Measurements from ENCODE around the gene RNASEH2A.

The RNASEH2A gene

DNA sequence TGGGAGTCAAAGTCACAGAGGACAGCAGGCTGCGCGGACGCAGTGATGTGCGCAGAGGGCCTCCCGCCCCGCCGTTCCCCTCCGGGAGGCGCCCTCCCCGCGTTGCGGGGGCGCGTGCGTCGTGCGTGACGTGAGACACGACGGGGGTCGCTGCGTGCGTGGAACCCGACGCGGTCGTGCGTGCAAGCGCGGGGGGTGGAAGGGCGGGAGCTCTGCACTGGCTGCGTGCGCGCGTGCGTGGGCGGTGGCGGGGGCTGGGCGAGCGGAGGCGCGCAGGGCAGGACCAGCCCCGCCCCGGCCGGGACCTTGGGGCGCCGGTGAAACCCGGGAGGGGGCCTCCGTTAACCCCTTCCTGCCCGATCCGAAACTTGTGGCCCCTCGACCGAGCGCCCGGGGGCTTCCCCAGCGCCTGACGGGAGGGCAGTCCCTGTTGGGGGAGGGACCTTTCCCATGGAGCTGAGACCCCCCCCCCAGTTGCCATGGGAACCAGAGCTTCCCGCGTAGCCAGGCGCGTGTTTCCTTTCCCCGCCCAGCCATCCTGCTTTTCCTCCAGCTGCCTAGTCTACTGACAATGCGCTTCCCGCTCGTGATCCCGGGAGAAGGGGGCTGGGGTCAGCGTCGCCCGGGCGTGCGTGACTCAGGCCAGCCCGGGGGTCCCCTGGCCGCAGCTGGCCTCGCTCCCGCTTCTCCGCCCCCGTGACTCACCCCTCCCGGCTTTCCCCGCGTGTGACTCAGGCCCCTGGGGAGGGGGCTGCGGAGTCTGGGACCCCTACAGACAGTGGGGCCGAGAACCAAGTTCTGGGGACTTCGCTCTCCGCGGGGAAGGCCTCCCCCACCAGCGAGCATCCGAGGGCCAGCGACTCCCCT, 23.7 kb upstream of the RNASEH2A start:
- peak in 54 of 56 donors; percentile 65 to 98 (median 89) for DNase-seq

DNA sequence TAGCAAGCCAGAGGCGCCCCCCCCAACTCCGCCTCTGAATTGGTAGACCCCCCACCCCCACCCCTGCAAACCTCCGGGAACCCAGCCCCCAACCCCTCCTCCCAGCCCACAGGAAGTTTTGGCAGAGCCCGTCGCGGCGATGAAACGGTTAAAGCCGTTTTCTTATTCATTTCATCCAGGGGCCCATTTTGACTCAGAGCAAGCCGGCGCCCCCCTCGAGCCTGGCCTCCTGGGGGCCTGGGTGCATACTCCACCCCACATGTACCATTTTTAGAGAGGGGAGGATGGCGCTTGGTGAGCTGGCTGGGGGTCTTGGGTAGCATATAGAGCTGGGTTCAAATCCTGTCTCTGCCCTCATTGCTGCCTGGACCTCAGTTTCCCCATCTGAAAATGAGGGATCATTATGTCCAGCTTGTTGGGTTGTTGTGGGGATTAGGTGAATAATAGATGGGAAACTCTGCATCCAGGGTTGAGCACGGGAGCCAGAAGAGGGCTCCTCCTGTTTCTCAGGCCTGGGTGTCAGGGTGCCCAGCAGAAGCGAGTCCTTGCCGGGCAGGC, 23.0 kb upstream of the RNASEH2A start:
- peak in 2 of 56 donors; percentile 20 to 54 for DNase-seq

DNA sequence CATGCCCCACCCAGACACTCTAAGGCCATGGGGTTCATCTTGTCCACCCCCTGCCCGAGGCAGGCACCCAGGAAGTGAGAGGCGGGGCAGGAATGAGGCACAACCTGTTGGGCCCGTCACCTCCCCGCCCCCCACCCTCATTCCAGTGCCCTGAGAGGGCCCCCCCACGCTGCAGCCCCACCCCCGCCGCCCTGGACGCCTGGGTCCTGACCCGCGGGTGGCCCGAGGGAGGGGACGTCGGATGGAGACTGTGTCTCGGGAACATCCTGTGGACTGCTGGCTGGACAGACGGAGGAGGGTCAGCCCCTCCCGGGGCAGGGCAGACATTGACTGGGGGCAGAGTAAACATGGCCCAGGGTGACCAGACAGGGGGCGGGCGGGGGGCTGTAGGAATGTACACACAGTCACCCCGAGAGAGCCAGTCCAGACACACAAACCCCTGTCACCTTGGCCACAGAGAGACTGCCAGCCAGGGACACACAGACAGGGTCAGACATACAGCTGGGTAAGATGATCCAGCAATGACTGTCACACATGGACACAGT, 22.5 kb upstream of the RNASEH2A start:
- DNase-seq: peak in 10 of 56 donors; percentile 2 to 49 (median 22)

DNA sequence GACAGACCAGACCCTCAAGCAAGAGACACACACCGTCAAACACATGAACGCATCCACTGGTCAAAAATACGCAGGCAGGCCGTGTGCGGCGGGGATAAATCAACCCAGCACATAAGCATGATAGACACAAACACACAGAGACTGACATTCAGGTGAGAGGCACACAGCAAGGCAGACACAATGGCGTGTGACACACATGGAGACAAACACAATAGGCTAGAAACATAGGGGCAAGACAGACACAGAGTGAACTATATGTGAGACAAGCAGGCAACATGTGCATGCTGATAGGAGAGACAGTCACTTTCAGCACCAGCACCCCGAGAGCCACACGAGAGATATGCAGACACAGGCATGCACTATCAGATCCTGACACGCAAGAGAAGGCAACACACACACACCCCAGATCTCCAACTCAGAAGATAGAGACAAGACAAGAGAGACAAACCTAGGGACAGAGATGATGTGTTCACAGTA, 22.0 kb upstream of the RNASEH2A start:
- peak in 4 of 56 donors; percentile 6 to 12 (median 8) for DNase-seq

DNA sequence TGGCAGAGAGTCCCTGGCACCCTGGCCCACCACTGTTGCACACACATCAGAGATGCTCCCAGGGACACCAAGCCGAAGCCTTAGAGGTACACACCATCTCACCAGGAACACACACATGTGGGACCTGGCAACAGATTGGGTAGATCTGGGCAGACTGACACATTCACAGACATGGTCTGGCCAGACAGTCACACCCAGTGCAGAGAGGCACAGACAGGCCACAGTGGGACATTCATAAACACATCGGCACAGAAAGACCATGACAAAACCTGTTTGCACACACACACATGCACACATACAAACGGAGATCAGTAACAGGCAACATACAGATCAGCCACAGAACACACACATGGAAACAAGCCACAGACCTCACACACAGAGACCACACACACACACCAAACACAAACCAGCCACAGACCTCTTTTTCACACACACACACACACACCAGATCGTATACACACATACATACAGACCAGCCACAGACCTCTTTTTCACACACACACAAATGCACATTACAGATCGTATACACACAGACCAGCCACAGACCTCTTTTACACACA, 21.4 kb upstream of the RNASEH2A start:
- DNase-seq: no peak

DNA sequence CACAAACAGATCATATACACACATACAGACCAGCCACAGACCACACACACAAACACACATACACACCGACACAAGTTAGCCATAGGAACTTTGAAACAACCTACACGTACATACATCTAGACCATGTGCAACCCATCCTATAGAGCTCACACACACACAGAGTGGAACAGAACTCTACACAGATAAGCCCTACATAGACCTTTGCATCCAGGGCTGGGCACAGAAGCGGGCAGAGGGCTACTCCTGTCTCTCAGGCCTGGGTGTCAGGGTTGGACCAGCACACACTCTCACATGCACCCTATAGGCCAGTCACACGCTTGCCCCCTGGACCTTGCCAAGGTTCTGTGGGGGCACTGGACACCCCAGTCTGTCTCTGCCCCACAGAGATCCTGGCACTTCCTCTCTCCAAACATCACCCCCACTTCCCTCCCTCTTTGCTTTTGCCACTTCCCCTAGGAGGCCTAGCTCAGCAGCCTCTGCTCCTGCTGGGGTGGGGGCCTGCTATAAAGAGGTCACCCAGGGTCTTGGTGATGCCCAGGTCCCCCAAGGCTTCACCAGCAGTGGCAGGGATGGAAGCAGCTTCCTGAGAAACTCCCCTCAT, 20.9 kb upstream of the RNASEH2A start:
- peak in 17 of 56 donors; percentile 2 to 35 (median 20) for DNase-seq

DNA sequence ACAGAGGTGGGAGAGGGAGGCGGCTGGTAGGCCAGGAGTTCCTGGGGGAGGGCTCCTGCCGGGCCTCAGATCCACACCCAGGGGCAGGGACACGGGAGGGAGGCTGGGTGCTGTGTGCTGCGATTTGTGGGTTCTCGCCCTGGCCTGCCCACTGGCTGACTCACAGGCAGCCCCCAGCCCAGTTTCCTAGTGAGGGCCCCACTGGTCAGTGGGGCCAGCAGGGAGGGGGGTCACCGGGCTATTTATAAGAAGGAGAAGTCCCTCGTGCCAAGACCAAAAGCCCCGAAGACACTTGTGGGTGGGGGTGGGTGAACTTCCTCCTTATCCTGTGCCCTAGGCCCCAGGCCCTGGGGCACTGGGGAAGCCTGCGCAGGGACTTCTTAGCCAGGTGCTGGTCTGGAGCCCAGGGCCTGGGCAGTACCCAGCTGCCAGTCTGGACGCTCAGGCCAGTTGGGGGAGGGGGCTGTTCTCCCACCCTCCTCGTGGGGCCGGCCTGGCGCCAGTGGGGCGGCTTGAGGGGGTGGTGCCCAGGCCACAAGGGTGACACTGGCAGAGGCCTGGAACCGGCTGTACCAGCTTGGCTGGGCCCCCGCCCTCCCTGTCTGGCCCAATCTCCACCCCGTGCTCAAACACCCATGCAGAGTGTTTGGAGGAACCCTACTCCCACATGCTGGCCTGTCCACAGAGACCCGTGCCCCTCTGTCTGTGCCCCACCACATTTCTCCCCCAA, 20.1 kb upstream of the RNASEH2A start:
- DNase-seq: peak in 47 of 56 donors; percentile 15 to 80 (median 49)

DNA sequence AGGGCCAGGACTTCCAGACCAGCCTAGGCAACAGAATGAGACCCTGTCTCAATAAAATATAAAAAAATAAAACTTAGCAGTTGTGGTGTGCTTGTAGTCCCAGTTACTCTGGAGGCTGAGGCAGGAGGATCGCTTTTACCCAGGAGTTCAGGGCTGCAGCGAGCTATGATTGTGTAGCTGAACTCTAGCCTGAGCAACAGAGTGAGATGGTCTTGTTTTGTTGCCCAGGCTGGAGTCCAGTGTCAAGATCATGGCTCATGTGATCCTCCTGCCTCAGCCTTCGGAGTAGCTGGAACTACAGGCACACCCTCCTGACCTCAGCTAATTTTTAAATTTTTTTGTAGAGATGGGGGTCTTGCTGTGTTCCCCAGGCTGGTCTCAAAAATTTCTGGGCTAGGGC, 19.4 kb upstream of the RNASEH2A start:
- no peak for DNase-seq

DNA sequence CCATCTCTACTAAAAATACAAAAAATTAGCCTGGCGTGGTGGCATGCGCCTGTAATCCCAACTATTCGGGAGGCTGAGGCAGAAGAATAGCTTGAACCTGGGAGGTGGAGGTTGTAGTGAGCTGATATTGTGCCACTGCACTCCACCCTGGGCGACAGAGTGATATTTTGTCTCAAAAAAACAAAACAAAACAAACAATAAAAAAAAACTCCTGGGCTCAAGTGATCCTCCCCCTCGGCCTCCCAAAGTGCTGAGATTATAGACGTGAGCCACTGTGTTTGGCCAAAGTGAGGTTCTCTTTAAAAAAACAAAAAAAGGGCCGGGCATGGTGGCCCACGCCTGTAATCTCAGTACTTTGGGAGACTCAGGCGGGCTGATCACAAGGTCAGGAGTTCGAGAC, 18.9 kb upstream of the RNASEH2A start:
- no peak for DNase-seq

DNA sequence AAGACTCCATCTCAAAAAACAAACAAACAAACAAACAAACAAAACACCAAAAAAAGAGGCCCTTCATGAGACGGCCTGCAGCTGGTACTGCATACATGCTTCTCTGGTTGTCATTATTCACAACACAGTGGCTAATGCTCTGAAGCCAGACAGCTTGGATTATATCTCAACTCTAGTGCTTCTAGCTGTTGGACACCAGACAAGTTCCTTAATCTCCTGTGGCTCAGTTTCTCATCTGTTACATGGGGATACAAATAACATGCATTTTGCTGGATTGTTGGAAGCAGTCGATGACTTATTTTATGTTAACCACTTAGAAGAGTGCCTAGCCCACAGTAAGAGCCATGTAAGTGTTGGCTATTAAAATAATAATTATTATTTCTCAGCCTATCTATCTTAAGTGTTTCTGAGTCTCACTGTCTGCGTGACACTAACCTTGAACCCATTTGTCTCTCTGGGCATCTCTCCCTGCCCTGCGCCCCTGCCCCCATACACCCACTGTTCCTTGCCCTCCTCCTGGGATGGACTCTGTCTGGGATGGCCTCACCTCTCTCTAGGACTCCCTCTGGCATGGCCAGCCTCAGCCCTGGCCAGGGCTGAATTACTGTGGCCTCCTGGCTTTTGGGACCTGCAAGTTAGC, 18.2 kb upstream of the RNASEH2A start:
- no peak for DNase-seq

DNA sequence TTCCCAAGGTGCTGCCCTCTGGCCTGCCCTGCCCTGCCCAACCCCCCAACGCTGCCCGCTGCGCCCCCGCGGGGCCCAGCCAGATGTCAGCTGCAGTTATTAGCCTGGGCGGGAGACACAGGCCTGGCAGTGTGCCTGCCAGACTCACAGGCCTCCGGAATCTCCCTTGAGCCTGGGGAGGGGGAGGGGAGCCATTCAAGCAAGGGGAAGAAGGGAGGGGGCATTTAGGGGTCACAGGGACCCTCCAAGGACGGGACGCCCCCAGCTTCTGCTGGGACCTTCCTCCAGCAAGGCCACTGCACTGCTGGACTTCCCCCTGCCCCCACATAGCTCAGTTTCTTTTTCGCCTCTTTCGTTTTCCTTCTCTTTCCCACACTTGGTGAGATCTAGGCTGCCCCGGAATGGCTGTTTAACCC, 17.7 kb upstream of the RNASEH2A start:
- DNase-seq: peak in 49 of 56 donors; percentile 17 to 84 (median 55)

DNA sequence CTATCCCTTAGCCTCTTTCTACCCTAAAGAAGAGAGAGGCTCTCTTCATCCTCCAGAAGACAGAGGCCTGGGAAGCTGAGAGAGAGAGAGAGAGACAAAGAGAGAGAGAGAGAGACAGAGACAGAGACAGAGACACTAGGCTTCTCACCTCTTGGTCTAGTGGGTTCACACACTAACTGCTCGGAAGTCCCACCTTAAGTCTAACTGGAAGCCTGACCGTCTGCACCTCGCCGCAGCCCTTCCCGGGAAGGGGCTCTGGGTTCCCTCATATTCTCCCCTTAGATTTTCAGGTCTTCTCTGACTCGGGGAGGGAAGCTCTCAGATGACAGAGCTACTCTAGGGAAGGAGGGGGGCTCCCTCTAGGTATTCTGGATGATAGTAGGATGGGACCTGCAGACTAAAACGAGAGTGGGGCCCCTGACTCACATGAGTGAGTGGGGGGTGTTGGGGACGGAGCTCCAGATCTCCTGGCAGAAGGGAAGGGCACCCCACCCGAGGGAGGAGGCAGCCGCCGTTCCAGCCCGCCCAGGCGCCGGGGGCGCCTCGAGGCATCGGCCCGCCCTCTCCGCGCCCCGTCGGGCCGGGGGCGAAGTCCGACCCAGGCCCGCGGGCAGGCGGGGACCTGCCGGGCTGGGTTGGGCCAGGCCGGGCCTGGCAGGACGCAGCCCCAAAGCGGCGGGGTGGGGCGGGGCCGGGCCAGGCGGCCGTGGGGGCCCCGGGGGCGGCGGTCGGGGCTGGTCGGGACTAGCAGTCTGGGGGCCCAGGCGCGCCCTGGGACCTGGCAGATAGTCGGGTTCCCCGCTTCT, 17.1 kb upstream of the RNASEH2A start:
- DNase-seq: peak in 6 of 56 donors; percentile 19 to 78 (median 46)

DNA sequence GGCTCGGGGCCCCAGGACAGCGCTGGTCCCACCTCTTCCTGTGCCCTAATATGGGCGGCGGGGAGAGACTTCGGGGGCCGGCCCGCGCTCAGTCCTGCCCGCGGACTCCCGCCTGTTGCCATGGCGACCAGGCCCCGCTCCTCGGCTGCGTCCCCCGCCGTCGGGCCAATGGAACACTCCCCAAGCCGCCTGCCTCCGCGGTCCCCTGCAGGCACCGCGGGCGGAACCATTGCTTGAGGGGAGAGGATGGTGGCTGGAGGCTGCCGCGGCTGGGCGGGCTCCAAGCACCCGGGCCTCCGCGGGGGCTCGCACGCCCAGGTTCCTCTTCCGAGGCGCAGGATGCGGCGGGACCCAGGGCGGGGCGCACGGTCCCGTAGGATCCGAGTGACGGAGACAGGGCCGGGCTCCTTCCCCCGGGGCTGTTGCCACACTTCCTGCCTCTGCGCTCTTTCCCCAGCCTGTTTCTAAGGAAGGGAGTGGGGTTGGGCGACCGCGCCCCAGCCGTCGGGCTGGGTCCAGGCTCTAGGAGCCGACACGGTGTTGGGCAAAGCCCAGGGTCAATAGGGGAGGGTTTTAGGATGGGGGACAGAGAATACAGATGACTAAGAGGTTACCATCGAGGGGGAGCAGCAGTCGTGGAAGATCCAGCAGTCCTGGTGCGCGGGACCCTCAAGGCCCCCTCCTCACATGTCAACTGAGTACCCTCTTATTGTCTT, 16.3 kb upstream of the RNASEH2A start:
- DNase-seq: peak in 55 of 56 donors; percentile 47 to 97 (median 89)

DNA sequence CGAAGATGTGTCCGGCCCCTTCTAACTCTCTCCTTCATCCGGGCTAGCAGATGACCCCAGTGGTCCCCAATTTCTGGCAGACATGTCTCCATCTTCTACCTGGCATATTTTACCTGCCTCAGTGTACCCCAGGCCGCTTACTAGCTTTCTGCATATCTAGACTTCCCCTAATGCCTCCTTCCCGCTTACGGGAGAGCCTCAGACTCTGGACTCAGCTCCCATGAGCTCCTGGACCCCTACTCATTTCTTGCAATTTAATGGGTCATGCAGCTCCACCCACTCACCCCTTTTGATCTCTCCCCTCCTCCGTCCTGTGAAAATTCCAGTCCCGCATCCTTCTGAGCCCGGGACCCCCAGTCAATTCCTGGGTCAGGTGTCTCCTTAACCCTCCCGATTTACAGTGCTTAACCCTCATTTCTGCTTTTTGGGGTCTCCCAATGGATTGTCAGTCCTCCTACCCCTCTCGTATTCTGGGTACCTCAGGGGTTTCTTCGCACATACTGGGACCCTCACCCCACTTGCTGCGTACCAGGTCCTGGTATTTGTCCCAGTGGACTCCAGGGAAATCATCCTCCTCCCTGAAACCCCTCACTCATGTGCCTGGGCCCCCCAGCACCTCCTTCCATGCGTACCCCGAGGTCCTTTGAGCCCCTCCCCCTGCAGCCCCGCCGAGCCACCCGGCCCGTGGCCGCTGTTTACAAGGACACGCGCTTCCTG, 15.6 kb upstream of the RNASEH2A start:
- DNase-seq: peak in 7 of 56 donors; percentile 33 to 58 (median 45)

DNA sequence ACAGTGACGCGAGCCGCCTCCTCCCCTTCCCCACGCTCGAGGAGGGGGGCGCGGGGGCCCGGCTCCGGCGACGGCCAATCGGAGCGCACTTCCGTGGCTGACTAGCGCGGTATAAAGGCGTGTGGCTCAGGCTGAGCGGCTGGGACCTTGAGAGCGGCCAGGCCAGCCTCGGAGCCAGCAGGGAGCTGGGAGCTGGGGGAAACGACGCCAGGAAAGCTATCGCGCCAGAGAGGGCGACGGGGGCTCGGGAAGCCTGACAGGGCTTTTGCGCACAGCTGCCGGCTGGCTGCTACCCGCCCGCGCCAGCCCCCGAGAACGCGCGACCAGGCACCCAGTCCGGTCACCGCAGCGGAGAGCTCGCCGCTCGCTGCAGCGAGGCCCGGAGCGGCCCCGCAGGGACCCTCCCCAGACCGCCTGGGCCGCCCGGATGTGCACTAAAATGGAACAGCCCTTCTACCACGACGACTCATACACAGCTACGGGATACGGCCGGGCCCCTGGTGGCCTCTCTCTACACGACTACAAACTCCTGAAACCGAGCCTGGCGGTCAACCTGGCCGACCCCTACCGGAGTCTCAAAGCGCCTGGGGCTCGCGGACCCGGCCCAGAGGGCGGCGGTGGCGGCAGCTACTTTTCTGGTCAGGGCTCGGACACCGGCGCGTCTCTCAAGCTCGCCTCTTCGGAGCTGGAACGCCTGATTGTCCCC, 14.9 kb upstream of the RNASEH2A start, which contains the start of gene JUNB:
Gene JUNB (plus strand): TSS at position 142 of the 706 bp plus-strand sequence. CDS start 286 bp downstream, at position 428.
- DNase-seq: peak; percentile 77 to 98 (median 96)

DNA sequence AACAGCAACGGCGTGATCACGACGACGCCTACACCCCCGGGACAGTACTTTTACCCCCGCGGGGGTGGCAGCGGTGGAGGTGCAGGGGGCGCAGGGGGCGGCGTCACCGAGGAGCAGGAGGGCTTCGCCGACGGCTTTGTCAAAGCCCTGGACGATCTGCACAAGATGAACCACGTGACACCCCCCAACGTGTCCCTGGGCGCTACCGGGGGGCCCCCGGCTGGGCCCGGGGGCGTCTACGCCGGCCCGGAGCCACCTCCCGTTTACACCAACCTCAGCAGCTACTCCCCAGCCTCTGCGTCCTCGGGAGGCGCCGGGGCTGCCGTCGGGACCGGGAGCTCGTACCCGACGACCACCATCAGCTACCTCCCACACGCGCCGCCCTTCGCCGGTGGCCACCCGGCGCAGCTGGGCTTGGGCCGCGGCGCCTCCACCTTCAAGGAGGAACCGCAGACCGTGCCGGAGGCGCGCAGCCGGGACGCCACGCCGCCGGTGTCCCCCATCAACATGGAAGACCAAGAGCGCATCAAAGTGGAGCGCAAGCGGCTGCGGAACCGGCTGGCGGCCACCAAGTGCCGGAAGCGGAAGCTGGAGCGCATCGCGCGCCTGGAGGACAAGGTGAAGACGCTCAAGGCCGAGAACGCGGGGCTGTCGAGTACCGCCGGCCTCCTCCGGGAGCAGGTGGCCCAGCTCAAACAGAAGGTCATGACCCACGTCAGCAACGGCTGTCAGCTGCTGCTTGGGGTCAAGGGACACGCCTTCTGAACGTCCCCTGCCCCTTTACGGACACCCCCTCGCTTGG, 14.1 kb upstream of the RNASEH2A start:
- DNase-seq: peak in 45 of 56 donors; percentile 18 to 81 (median 61)
